Measurements from ENCODE around the gene LPGAT1.

Gene LPGAT1

DNA sequence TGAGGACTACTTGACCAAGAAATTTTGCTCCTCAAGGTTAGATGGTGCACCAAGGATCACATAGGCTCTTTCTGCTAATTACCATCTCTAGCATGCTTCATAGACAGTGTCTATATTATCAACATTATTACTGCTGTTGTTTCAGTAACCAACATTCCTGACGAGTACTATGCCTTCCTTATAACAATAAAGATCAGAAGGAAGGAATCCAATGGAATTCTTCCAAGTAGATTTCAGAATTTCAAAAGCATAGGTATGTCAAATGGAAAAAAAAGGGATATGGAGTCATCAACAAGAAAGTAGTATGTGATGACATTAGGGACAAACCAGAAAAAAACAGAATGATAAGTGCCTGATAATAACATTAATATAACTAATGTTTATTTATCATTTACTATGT, 39.6 kb upstream of the LPGAT1 start:
- TF ChIP-seq CTCF (IDR thresholded peaks at IDR 0.05; ENCODE audit: low read depth, low read length, missing control alignments) = no peak
- no peak overlapping the region for H3K4me3 ChIP-seq (replicated peaks; ENCODE audit: low read depth, low read length)
- no peak for DNase-seq (ENCODE audit: extremely low read depth, low read depth)

GRCh38 chr1:211865180-211865579, 34.6 kb upstream of the LPGAT1 start:
- DNase-seq (ENCODE audit: extremely low read depth, low read depth) = no peak
- TF ChIP-seq CTCF (IDR thresholded peaks at IDR 0.05; ENCODE audit: low read depth, low read length, missing control alignments) = no peak
- no peak overlapping the region for H3K4me3 ChIP-seq (replicated peaks; ENCODE audit: low read depth, low read length)

- TF ChIP-seq CTCF (IDR thresholded peaks at IDR 0.05; ENCODE audit: low read depth, low read length, missing control alignments) = no peak
- no peak for DNase-seq (ENCODE audit: extremely low read depth, low read depth)
Measured at GRCh38 chr1:211859405-211859804, 28.8 kb upstream of the LPGAT1 start.

GRCh38 chr1:211851174-211851573, 20.6 kb upstream of the LPGAT1 start:
- no peak for TF ChIP-seq CTCF (IDR thresholded peaks at IDR 0.05; ENCODE audit: low read depth, low read length, missing control alignments)
- H3K4me3 ChIP-seq (replicated peaks; ENCODE audit: low read depth, low read length) = no peak overlapping the region
- no peak for DNase-seq (ENCODE audit: extremely low read depth, low read depth)

More at GRCh38 chr1:211859405-211859804, 28.8 kb upstream of the LPGAT1 start:
- no peak overlapping the region for H3K4me3 ChIP-seq (replicated peaks; ENCODE audit: low read depth, low read length)

DNA sequence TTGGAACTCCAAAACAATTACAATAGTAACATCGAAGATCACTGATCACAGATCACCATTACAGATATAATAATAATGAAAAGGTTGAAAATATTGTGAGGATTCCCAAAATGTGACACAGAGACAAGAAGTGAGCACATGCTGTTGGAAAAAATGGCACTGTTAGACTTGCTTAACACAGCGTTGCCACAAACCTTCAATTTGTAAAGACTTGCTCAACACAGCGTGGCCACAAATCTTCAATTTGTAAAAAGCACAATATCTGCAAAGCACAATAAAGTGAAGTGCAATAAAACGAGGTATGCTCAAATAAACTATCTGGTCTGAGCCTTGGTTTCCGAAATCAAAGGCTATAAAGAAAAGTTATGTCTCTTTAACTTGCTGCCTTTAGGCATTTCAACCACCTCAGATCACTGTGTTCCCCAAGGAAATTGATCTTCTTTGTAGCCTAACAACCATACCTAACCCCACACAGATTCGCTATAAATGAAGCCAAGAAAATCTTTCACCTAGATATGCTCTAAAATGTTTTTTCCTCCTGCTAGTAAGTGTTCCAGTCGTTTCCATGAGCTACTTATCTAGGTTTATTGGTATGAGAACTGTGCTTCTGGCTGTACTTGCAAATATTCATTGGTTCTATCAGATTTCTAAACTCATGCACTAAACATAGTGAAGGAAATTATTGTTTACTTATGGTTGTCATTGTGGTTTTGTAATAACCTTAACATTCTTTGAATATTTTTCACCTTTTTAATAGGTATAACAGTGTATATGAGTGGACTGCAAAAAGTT, 13.1 kb upstream of the LPGAT1 start:
- DNase-seq (ENCODE audit: extremely low read depth, low read depth) = no peak
- no peak for TF ChIP-seq CTCF (IDR thresholded peaks at IDR 0.05; ENCODE audit: low read depth, low read length, missing control alignments)
- no peak overlapping the region for H3K4me3 ChIP-seq (replicated peaks; ENCODE audit: low read depth, low read length)

DNA sequence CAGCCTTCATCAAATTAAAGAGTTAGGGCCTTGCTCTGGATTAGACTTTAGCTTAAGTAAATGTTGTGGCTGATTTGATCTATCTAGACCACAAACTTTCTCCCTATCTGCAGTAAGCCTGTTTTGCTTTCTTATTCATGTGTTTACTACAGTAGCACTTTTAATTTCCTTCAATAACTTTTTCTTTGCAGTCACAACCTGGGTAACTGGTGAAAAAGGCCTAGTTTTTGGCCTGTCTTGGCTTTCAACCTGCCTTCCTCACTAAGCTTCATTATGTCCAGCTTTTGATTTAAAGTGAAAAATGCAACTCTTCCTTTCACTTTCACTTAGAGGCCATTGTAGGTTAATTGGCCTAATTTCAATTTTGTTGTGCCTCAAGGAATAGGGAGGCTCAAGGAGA, 12.5 kb upstream of the LPGAT1 start:
- no peak overlapping the region for H3K4me3 ChIP-seq (replicated peaks; ENCODE audit: low read depth, low read length)
- TF ChIP-seq CTCF (IDR thresholded peaks at IDR 0.05; ENCODE audit: low read depth, low read length, missing control alignments) = no peak
- DNase-seq (ENCODE audit: extremely low read depth, low read depth) = no peak

- no peak for TF ChIP-seq CTCF (IDR thresholded peaks at IDR 0.05; ENCODE audit: low read depth, low read length, missing control alignments)
- H3K4me3 ChIP-seq (replicated peaks; ENCODE audit: low read depth, low read length) = no peak overlapping the region
- no peak for DNase-seq (ENCODE audit: extremely low read depth, low read depth)
Measured at GRCh38 chr1:211842518-211842917, 12.0 kb upstream of the LPGAT1 start.

Measured in HFF-Myc (cell line).